Measurements from ENCODE around the gene TVP23C. TPM values are rescaled to one million over a fixed set of nuclear protein-coding genes. Genes with fewer than 3 reads are reported as not detected.

The TVP23C gene
- total RNA-seq, 2 experiments from 2014 or later: 6.5 to 20.3 TPM

DNA sequence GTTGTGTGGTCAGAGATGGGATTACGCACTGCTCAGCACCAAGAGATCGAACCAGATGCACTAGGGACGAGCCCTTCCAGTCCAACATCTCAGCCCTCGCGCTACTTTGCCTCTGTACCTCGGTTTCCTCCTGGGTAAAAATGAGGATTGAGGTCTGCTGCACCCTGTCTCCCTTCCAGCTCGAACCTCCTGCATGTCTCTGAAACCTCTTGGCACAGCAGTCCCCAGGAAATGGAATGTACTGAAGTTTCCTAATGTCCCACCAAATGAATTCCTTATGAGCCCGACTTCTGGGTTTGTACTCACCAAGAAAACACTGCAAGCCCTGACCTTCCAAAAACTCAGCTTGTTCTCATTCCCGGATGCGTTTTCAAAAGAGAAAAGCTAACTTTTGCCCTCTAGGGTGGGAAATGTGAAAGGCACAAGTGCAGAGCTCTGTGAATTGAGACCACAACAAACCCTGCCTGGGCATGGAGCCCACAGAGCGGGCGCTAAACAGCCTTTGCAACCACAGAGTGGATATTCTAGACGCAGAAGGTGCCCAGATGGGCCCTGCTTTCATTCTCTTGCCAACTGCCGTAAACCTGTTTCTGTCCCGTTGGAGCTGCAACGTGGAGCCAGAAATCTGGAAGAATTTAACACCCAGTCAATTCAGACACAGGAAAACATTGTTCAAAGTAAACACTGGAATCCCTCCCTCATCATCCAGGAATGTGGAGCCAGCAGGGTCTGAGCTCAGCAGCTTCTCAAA is 106.1 kb downstream of the TVP23C start:
- Histone ChIP-seq H2AFZ (ENCODE audit: low read length) (no peak overlapping the region), H3K4me3 (ENCODE audit: low read depth, low read length, poor library complexity, severe bottlenecking) (no peak overlapping the region), H3K9me2 (ENCODE audit: insufficient read depth, low read length) (no peaks in the 10 kb centered on the region), H3K9me3 (ENCODE audit: low read length) (no peaks in the 10 kb centered on the region), H3K27ac (ENCODE audit: low read depth, low read length, poor library complexity, severe bottlenecking) (no peak overlapping the region), H3K36me3 (ENCODE audit: insufficient read depth, low read length) (no peaks in the 10 kb centered on the region), H3K4me2 (ENCODE audit: low read length) (no peak overlapping the region), H3K79me2 (ENCODE audit: insufficient read depth, low read depth, low read length) (no peaks in the 10 kb centered on the region), H4K20me1 (ENCODE audit: insufficient read depth, low read length) (no peaks in the 10 kb centered on the region), H3K4me1 (ENCODE audit: insufficient read depth, low read length, poor library complexity, severe bottlenecking) (no peaks in the 10 kb centered on the region)
- BruUV-seq (replicated peaks): no TSS peak
- intact Hi-C loops (cut with micrococcal nuclease; ENCODE audit: unreplicated experiment): no loop called here
- DNase-seq (ENCODE audit: low spot score): no peak
- POLR2A ChIA-PET: no interaction called here
- TF ChIP-seq EZH2phosphoT487 (IDR thresholded peaks at IDR 0.05; ENCODE audit: borderline replicate concordance, low read depth, low read length) (no peak), CTCF (conservative IDR thresholded peaks at IDR 0.05; ENCODE audit: low read length) (no peak)
- CTCF ChIA-PET (ENCODE audit: unreplicated experiment): no interaction called here

DNA sequence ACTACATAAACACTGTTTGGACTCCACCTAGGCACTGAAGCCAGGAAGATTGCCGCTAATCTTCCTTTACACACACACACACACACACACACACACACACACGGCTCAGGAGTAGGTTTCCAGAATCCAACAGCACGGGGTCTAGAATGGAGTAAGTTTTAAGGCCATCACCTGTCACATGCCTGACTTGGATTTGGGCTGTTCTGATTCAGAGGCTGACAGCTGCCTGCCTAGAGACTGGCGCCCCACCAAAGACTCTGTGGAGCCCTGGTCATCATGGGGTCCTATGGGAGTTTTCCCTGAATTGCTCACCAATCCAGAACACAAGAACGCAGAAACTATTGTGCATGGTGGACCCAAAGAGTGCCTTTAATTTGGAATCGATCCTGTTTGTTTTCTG is 106.8 kb downstream of the TVP23C start:
- TF ChIP-seq CTCF (conservative IDR thresholded peaks at IDR 0.05; ENCODE audit: low read length) (no peak), EZH2phosphoT487 (IDR thresholded peaks at IDR 0.05; ENCODE audit: borderline replicate concordance, low read depth, low read length) (no peak)
- no peaks in the 10 kb centered on the region for H3K4me1 ChIP-seq (ENCODE audit: insufficient read depth, low read length, poor library complexity, severe bottlenecking)
- BruUV-seq (replicated peaks): no TSS peak
- H3K4me2 ChIP-seq (ENCODE audit: low read length): no peak overlapping the region
- H4K20me1 ChIP-seq (ENCODE audit: insufficient read depth, low read length): no peaks in the 10 kb centered on the region
- H3K4me3 ChIP-seq (ENCODE audit: low read depth, low read length, poor library complexity, severe bottlenecking): no peak overlapping the region
- no peak overlapping the region for H2AFZ ChIP-seq (ENCODE audit: low read length)
- POLR2A ChIA-PET: interaction anchor here (1.4 kb wide), 1 partner anchor 18 kb away, joined by 3 read pairs; no protein-coding TSS in a partner anchor
- no peak for DNase-seq (ENCODE audit: low spot score)
- H3K36me3 ChIP-seq (ENCODE audit: insufficient read depth, low read length): no peaks in the 10 kb centered on the region
- intact Hi-C loops (cut with micrococcal nuclease; ENCODE audit: unreplicated experiment): no loop called here
- H3K9me2 ChIP-seq (ENCODE audit: insufficient read depth, low read length): no peaks in the 10 kb centered on the region
- H3K79me2 ChIP-seq (ENCODE audit: insufficient read depth, low read depth, low read length): no peaks in the 10 kb centered on the region
- CTCF ChIA-PET (ENCODE audit: unreplicated experiment): no interaction called here
- no peak overlapping the region for H3K27ac ChIP-seq (ENCODE audit: low read depth, low read length, poor library complexity, severe bottlenecking)
- no peaks in the 10 kb centered on the region for H3K9me3 ChIP-seq (ENCODE audit: low read length)

DNA sequence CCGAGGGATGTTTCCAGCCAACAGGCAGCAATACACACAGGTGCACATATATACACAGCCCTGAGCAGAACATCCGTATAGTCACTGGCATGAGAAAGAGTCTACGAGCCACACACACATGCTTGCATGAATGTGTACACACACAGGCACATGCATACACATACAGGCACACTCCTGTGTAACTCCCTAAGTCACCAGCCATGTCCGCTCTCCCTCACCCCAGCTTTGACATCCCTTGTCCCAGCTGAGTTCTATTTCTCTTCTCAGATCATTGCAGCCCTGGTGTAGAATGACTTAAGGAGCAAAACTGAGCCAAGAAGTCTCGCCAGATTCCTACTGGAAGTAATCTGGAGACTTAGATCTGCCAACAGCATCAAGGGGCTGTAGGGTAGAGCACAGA is 108.9 kb downstream of the TVP23C start:
- no peak overlapping the region for H3K27ac ChIP-seq (ENCODE audit: low read depth, low read length, poor library complexity, severe bottlenecking)
- no peak for DNase-seq (ENCODE audit: low spot score)
- H3K9me3 ChIP-seq (ENCODE audit: low read length): no peaks in the 10 kb centered on the region
- no peaks in the 10 kb centered on the region for H3K79me2 ChIP-seq (ENCODE audit: insufficient read depth, low read depth, low read length)
- ChIA-PET CTCF (ENCODE audit: unreplicated experiment) (no interaction called here), POLR2A (no interaction called here)
- BruUV-seq (replicated peaks): no TSS peak
- no peak overlapping the region for H2AFZ ChIP-seq (ENCODE audit: low read length)
- intact Hi-C loops (cut with micrococcal nuclease; ENCODE audit: unreplicated experiment): no loop called here
- no peaks in the 10 kb centered on the region for H3K36me3 ChIP-seq (ENCODE audit: insufficient read depth, low read length)
- no peak overlapping the region for H3K4me2 ChIP-seq (ENCODE audit: low read length)
- no peak overlapping the region for H3K4me3 ChIP-seq (ENCODE audit: low read depth, low read length, poor library complexity, severe bottlenecking)
- no peaks in the 10 kb centered on the region for H3K4me1 ChIP-seq (ENCODE audit: insufficient read depth, low read length, poor library complexity, severe bottlenecking)
- no peaks in the 10 kb centered on the region for H4K20me1 ChIP-seq (ENCODE audit: insufficient read depth, low read length)
- no peak for TF ChIP-seq CTCF (conservative IDR thresholded peaks at IDR 0.05; ENCODE audit: low read length)
- TF ChIP-seq EZH2phosphoT487 (IDR thresholded peaks at IDR 0.05; ENCODE audit: borderline replicate concordance, low read depth, low read length): no peak
- H3K9me2 ChIP-seq (ENCODE audit: insufficient read depth, low read length): no peaks in the 10 kb centered on the region
